Activated CD4-positive, alpha-beta T cell treated with anti-CD3 and anti-CD28 coated beads, Interleukin-10, Interleukin-2, amounts not matched to agents 100 ng/mL and 50 ng/mL, durations not matched to agents 16 hours and 8 hours (primary cell): Measurements from ENCODE around the gene CDK14.
"Not testable (repeated sequence)": the region's sequence is repeated elsewhere in the genome, so short reads cannot be mapped to it uniquely, and the experiment has no call there.

Source experiments
- DNase-seq: peaks from one replicate; pipeline ENCODE4 v3.0.0-alpha.2; 2020

Gene CDK14

GRCh38 chr7:91135300-91135699 lies 539.2 kb downstream of the CDK14 start:
- DNase-seq = no peak

- no peak for DNase-seq
Measured at GRCh38 chr7:91135703-91136430, 539.7 kb downstream of the CDK14 start.

GRCh38 chr7:91137153-91137787 lies 541.1 kb downstream of the CDK14 start:
- DNase-seq = no peak

DNA sequence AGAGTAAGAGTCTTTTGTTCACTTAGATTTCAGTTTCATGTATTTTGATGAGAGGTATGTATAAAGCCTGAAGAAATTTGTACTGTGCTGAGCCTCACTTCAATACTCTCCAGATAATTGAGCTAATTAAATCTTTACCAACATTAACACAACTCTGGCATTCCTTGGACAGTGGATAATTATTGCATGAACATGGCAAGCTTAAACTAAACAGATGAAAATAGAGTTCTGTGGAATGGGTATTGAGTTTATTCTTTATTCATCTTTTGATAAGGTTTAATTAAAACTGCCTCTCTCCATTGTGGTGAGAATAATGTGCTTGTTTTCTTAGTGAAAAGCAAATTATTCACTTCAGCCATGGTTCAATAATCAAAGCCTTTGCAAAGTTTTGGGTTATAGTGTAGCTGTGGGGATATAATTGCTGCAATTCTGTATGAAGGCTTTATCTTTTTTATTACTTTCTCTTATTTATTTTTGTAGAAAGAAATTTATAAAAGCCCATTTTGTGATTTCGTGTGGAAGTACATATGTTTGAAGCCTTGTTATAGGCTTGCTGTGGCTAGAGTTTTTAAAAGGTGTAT lies 541.8 kb downstream of the CDK14 start:
- DNase-seq = no peak

GRCh38 chr7:91140286-91140685 lies 544.2 kb downstream of the CDK14 start:
- DNase-seq = no peak

DNA sequence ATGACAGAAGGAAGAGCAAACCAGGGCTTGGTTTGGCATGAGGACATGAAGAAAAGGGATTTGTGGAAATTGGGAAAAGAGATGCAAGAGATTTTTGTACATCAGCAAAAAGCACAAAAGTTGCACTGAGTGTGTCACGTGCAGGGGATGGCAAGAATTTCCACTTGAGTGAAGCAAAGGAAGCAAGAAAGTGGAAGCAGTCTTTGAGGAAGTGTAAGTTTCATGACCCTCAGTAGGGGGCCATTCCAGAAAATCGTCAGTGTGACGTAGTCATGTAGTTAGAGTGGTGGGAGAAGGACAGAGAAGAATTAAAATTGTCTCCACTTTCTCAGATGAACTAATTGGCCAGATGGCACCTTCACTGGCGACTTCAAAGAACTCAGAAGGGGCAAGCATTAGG lies 544.9 kb downstream of the CDK14 start:
- DNase-seq = no peak

DNA sequence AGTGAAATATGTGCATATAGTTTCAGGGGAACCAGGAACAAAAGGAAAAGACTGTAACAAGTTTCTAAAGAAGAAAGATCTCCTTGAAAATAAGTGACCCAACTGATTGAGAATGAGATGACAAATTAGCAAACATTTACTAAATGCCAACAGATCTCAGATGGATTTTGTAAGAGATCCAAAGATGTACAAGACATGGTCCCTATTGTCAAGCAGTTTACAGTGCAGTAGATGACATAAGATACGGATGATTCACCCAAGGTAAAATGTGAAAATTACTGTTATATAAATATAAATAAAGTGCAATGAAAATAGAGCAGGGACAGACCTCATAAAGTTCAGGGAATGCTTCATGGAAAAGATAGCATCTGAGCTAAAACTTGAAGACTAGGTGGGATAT lies 546.6 kb downstream of the CDK14 start:
- no peak for DNase-seq

GRCh38 chr7:91149341-91150246 lies 553.5 kb downstream of the CDK14 start:
- no peak for DNase-seq

DNA sequence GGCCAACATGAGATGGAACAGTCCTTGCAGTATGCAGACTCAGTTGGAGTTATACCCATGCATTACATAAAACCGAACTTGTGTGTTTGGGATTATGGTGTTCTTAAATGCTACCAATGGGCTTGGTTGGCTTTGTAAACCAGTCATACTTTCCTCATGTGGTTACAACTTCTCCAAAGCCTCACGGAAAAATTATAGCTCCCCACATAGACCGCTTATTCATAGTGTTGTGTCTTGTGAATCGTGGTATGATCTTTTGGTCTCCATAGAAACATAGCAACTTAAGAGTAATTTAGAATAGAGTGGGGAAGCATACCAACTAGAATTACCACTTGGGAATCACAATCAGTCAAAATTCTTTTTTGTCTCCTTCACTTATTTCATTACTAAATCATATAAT lies 555.8 kb downstream of the CDK14 start:
- no peak for DNase-seq

- no peak for DNase-seq
Measured at GRCh38 chr7:91156316-91157185, 560.4 kb downstream of the CDK14 start.

GRCh38 chr7:91157579-91158320 lies 561.6 kb downstream of the CDK14 start:
- DNase-seq = no peak

- DNase-seq = no peak
Measured at GRCh38 chr7:91162436-91162835, 566.3 kb downstream of the CDK14 start.

DNA sequence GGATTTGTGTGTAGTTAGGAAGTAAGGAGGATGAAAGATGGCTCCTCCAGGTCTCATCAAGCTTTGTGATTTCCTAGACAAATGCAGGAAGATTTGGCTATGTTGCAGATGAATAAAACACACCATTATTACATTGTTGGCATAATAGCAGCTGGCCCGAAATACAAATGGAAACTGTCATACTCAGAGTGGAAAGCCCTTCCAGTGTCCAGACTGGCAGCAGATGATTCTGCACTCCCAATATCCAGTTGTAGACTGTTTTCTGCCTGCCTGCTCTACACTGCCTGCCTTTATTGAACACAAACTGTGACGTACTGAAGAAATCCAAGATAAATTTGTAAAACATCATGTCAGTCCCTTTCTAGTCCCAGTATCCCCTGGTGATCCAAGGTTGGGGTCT lies 568.4 kb downstream of the CDK14 start:
- DNase-seq = no peak

DNA sequence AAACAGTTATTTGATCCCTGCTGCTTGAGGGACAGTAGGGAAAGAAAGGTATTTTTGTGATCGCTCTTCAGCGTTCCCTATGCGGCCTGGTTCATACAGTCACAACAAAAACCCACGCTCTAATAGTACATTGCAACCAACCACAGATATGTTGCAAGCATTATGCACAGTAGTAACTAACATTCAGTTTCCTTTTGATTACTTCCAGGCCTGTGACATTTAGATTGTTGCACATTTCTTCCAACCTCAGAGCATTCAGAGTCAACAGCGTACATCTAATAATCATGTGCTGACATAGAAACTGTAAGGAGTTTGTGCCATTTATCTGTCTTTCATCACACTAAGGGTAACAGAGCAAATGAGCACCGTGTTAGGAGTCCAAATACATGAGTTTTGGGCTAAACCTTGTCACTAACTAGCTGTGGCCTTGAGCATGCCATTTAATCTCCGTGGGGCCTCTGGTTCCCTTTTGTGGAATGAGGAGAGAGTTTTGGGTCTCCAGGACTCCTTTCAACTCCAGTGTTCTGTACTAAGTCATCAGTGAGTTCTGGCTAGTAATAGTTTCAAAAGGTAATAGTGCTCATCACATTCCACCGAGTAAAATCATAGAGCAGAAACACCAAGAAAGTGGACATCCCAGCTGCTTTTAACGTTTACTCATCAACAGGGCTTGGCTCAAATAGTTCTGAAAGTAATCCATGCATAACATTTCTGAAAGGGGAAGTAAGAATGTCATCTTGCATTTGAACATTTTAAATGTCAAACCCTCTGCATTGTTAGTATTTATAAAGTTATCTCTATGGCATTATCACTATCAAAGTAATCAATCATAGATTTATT lies 569.1 kb downstream of the CDK14 start:
- no peak for DNase-seq

DNA sequence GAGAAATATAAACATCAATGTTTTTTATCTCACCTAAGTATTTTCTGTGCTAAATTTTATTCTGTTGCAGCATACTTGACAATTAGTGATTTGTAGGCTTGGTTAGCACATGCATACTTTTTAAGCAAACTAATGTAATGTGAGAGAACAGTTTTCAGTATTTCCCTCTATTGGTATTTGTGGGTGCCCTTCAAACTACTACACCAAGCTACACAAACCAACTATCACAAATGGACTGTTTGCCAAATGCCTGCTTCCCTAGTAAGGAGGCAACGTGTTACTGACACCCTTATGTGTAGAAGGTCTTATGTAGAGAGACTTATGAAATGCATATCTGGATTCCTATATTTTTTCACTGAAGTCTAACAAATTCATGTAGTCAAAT lies 569.7 kb downstream of the CDK14 start:
- DNase-seq = no peak

DNA sequence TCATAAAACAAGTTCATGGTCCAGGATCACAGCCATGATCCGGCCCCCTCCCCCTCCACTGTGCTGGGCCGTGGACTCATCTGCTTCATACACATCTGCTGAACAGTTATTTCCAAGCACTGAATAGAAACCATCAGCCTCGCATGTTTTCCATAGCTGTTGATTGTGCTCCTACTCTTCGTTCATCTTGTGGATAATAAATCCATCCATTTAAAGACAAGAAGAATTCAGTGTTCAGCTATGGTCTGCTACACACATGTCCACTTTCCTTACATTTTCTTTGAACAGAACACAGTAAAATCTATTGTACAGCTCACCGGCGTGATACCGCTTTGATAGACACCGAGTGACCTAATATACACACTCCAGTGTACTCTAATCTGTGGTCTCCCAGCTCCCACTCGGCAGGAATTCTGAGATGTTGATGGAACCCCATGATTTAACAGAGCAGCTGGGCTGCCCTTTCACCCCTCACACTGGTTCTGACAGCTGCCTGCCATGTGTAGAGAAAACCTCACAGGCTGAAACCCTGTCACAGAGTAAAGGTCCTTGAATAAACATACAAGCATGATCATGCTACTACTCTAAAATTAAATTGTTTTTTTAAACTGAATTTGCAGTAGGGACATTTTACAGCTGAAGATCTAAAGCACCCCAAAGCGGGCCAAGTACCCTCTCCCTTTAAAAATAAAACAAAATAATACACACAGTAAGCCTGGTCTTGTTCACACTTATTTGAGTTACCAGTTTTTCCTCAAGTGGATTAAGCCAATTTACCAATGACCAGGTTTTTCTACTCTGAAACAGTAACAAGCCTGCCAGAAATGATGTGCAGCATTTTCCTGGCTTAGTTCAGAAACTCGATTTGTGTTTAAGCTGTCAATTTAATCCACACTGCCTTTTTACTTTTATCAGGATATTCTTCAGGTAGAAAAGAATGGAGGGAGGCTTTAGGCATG lies 573.0 kb downstream of the CDK14 start:
- DNase-seq = no peak

DNA sequence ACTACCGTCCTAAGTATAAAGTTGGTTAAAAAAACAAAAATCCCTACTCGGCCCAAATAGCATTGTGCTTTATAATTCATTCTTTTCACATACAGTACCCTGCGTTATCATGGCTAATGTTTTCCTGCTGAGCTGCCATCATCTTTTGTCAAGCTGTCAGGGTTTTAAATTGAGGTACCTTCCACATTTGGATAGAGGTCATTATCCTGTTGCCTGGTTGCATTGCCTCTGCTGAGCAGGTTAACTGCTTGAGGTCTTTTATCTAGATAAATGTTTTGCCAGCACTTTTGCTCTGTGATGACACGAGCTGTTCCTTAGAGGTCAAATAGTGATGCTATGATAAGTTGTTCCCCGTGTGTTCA lies 573.7 kb downstream of the CDK14 start:
- no peak for DNase-seq

DNA sequence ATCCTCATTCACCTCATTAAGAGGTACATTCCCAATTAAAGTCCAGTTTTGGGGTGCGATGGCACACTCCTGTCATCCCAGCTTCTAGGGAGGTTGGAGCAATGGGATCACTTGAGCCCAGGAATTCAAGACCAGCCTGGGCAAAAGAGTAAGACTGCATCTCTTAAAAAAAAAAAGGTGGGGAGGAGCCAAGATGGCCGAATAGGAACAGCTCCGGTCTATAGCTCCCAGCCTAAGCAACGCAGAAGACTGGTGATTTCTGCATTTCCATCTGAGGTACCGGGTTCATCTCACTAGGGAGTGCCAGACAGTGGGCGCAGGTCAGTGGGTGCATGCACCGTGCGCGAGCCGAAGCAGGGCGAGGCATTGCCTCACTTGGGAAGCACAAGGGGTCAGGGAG lies 577.1 kb downstream of the CDK14 start:
- DNase-seq = not testable (repeated sequence)

- no peak for DNase-seq
Measured at GRCh38 chr7:91180746-91181145, 584.6 kb downstream of the CDK14 start.

GRCh38 chr7:91181949-91182348 lies 585.8 kb downstream of the CDK14 start:
- no peak for DNase-seq
